Loucy (cell line): Measurements from ENCODE around the gene GPC5.

Source experiments
- EZH2phosphoT487 ChIP-seq: fragments of 200-600 bp; IDR thresholded peaks from 2 replicates; pipeline ENCODE4 v1.6.1; 2018; ENCODE audit warnings: antibody characterized with exemption, mild to moderate bottlenecking, moderate library complexity, borderline replicate concordance
- TF ChIP-seq, protein P1 (sequence below): fragments of 200-600 bp; sonication (generic); conservative IDR thresholded peaks from 2 replicates; pipeline ENCODE4 v1.5.1; 2014; ENCODE audit warnings: mild to moderate bottlenecking, antibody characterized with exemption, low read length

DNA sequence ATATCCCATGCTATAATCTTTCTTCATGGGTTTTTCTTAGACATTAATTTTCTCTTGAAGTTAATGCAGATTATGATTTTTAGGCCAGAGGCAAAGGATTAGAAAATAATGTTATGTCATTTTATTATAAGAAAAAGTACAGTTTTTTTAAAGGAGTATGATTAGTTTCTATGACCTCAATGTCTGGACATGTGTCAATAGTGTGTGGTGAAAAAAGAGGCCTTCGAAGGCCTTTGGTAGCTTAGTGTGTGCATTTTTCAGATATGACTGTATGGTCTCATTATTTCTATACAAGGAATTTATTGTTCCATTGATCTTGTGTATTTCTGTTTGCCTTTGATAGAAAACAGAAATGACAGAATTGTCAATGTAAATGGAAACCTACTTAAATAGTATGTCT lies 195.6 kb downstream of the GPC5 start:
- TF ChIP-seq, protein P1, sequence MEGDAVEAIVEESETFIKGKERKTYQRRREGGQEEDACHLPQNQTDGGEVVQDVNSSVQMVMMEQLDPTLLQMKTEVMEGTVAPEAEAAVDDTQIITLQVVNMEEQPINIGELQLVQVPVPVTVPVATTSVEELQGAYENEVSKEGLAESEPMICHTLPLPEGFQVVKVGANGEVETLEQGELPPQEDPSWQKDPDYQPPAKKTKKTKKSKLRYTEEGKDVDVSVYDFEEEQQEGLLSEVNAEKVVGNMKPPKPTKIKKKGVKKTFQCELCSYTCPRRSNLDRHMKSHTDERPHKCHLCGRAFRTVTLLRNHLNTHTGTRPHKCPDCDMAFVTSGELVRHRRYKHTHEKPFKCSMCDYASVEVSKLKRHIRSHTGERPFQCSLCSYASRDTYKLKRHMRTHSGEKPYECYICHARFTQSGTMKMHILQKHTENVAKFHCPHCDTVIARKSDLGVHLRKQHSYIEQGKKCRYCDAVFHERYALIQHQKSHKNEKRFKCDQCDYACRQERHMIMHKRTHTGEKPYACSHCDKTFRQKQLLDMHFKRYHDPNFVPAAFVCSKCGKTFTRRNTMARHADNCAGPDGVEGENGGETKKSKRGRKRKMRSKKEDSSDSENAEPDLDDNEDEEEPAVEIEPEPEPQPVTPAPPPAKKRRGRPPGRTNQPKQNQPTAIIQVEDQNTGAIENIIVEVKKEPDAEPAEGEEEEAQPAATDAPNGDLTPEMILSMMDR, result no peak
- no peak for TF ChIP-seq EZH2phosphoT487
